ENCODE measurements around the gene UBE2H.

DNA sequence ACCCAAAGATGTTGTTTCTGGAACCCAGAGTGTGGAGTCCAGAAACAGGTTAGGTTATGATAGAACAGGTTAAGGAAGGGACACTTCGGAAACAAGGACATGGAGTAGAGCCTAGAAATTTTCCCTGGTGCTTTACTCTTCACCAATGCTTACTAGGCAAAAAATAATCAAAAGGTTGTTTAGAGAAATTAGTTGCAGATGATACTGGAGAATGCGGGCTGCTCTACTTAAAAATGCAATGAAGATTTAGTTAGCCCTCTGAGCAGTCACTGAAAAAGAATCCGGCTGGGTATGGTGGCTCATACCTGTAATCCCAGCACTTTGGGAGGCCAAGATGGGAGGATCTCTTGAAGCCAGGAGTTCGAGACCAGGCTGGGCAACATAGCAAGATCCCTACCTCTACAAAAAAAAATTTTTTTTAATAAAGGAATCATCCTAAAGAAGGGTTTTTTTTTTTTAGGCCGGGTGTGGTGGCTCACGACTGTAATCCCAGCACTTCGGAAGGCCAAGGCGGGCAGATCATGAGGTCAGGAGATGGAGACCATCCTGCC is 3.3 kb upstream of the UBE2H start:
- TF ChIP-seq, protein P1, sequence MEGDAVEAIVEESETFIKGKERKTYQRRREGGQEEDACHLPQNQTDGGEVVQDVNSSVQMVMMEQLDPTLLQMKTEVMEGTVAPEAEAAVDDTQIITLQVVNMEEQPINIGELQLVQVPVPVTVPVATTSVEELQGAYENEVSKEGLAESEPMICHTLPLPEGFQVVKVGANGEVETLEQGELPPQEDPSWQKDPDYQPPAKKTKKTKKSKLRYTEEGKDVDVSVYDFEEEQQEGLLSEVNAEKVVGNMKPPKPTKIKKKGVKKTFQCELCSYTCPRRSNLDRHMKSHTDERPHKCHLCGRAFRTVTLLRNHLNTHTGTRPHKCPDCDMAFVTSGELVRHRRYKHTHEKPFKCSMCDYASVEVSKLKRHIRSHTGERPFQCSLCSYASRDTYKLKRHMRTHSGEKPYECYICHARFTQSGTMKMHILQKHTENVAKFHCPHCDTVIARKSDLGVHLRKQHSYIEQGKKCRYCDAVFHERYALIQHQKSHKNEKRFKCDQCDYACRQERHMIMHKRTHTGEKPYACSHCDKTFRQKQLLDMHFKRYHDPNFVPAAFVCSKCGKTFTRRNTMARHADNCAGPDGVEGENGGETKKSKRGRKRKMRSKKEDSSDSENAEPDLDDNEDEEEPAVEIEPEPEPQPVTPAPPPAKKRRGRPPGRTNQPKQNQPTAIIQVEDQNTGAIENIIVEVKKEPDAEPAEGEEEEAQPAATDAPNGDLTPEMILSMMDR (IDR thresholded peaks at IDR 0.05; ENCODE audit: insufficient read depth, low read length, poor library complexity, severe bottlenecking), result no peak
- TF ChIP-seq EZH2phosphoT487 (conservative IDR thresholded peaks at IDR 0.05; ENCODE audit: low read length), result no peak
